Erythroblast (primary cell): ENCODE data around the gene PLPP6.

Experiments
- GATA1 ChIP-seq: IDR thresholded peaks from 2 replicates; pipeline ENCODE4 v1.6.1; 2011; ENCODE audit warnings: low read depth, mild to moderate bottlenecking, control low read depth, low read length, moderate library complexity
- POLR2A ChIP-seq: IDR thresholded peaks from 2 replicates; pipeline ENCODE4 v1.6.1; 2011; ENCODE audit warnings: mild to moderate bottlenecking, low read length

DNA sequence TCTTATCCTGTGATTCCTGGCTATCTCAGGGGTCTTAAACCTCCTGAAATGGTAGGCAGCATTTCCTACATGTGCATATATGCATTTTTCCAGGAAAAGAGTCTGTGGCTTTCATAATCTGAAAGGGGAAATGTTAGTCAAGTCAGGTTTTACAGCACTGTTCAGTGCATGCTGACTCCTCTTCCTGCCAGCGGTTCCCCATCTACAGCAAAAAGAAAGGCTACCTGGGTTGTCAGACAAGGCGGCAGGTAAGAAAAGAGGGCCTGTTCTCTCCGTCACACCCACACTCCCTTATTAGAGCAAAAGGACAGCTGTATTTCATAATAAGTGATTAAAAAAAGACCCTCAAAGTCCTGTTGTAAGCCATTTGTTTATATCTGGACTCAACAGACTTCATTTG, 8.5 kb downstream of the PLPP6 start:
- no peak for TF ChIP-seq POLR2A
- TF ChIP-seq GATA1, result no peak
